DLD1 (cell line): Measurements from ENCODE around the gene NAB2.

Experiments used
- in situ Hi-C: cut with HindIII; loops from 2 replicates; pipeline ENCODE4 v1.10.0; 2017; ENCODE audit warnings: low sequenced_read_pairs

The NAB2 gene

DNA sequence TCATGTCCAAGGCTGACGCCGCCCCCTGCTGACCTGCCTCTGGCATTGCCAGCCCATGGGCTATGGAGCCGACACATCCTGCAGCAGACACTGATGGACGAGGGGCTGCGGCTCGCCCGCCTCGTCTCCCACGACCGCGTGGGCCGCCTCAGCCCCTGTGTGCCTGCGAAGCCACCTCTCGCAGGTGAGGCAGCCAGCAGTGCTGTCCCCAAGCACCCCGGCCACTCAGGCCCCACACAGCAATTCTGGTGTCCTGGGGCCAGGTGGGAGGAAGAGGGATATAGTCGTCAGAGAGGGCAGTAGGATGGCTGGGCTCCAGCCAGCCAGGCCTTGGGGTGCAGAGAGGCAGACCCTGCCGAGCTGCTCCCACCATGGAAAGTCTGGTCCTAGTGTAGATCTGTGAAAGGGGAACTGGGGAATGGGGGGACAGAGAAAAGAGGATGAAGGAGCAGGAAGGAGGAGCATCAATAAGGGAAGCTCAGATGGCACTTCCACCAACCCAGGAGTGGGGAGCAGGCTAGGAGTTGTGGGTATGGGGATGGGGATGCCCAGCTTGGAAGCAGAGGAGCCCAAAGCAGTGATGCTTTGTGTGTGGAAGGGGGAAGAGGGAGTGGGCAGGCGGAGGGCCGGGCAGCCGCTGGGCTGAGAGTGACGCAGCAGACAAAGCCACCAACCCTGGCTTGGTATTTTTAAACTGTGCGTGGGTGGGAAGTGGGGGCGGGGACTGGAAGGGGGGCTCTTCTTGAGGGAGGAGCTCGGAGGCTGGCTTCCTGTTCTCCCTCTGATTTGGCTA is 4.7 kb downstream of the NAB2 start:
- in situ Hi-C loops: no loop called here

DNA sequence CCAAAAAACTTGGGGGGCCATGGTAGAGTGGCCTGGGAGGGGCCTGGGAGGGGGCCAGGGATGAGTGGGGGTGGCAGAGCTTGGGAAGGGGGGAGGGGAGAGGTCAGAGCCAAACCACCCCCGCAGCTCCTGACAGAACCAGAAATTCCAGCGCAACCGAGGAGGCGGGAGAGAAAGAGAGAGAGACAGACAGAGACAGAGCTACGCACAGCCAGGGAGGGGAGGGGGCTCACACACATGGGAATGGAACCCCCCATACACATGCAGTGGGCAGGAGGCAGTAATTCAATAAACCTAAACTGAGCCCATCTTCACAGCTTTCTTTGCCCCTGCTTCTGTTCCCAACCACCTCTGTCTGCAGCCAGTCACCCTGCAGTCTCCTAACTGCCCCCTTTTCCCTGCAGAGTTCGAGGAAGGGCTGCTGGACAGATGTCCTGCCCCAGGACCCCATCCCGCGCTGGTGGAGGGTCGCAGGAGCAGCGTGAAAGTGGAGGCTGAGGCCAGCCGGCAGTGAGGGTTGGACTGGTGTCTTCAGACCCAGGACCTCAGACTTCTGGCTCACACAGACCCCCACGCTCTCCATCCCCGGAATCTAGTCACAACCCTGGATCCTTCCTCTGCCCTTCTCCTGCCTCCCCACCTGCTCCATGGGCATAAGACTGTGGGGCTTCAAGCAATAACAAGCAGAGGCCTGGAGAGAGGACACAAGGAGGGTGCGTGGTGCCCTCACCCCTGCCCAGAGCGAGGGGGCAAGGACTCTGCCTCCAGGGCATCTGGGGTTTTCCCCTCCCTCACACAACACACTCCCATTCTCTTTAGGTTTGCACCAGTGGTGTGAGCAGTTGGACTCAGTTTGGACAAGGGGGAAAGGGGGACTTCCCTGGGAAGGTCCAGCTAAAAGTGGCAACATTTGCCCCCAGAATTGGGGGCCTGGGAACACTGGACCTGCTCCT is 5.6 kb downstream of the NAB2 start:
- in situ Hi-C loops: no loop called here

DNA sequence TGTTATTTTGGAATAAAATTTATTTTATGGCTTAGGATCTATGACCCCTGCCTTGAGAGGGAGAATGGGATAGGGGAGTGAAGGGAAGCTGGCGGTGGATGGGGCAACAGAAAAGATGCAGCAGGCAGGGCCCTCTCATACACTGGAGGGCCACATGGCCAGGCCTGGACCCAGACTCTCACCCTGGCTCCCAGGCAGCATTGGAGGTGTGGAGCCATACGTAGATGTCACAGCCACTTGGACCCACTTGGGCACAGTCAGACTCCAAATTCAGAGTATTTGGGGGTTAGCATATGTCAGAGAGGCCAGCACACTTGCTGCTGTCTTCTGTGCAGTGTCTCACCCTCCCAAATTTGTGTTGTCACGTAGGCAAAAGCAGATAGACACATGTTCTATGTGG is 6.5 kb downstream of the NAB2 start:
- in situ Hi-C loops: no loop called here

DNA sequence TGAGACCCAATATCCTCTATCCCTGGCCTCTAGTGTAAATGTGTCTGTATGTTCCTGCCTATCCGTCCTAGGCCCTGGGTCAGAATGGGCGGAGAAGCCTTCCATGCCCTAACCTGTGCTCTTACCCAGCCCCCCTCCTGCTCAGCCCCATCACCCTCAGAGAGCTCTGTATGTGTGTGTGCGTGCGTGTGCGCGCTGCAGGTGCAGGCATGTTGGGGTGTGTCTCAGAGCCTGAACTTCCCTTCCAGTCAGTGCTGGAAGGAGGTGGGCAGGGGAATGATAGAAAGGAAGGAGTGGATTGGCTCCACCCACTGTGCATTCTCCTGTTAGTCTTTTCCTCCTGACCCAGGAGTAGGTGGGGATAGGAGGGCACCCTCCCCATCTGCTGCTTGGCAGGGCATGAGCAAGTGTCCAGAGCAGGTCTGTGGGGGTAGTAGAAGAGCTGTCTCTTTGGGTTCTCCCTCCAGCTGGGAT is 7.2 kb downstream of the NAB2 start:
- in situ Hi-C loops: no loop called here

DNA sequence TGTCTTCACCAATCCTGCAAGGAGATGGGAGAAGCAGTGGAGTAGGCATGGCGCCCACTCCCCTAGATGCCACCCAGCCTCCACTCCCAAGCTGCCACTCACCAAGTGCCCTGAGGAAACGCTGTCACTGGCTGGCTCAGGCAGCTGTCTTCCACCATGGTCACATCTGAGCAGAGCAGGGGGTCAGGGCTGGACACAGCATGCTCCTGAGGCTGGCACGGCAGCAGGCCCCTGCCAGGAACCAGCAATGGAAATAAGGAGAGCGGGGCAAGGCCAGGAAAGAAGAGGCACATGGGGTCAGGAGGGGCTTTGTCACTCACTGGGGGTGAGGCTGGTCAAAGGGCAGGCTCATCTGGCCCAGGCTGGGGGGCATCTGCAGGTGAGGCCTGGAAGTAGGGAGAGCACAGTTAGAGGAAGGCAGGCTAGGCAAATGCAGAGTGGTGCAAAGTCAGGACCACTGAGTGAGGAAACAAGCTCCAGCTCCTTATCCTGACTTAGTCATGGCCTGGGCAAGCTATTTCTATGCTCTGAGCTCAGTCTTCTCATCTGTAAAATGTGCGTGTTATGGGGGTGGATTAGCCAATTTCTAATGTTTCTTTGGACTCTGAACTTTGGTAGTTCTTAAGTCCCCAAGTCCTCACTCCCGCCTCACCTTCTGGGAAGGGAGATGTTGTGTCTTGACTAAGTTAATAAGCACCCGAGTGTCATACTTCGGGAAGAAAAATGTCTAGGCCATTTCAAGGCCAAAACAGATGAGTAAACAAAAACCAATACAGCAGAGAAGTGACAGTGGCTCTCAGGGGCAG is 8.0 kb downstream of the NAB2 start:
- in situ Hi-C loops: no loop called here

DNA sequence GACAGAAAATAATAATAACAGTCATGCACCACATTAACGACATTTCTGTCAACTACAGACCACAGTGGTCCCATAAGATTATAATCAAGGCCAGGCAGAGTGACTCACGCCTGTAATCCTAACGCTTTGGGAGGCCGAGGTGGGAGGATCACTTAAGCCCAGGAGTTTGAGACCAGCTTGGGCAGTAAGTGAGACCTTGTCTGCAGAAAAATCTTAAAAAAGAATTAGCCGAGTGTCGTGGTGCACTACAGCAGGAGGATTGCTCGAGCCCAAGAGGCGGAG is 8.6 kb downstream of the NAB2 start:
- in situ Hi-C loops: no loop called here

DNA sequence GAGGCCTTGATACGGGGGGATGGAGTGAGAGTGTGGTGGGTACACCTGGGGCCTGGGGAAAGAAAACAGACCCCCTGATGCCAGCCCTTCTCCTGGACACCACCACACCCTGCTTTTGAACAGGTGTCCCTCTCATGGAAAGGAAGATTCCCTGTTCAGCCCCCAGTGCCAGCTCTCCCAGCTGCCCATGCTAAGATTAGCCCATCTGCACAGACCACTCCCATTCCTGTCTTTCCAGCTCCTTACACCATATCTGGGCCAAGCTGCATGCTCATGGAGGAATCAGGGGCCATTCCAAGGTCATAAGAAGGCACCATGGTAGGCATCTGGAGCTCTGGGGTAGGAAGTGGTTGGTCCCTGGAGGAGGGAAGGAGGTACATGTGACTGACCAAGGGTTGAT is 9.6 kb downstream of the NAB2 start:
- in situ Hi-C loops: no loop called here

DNA sequence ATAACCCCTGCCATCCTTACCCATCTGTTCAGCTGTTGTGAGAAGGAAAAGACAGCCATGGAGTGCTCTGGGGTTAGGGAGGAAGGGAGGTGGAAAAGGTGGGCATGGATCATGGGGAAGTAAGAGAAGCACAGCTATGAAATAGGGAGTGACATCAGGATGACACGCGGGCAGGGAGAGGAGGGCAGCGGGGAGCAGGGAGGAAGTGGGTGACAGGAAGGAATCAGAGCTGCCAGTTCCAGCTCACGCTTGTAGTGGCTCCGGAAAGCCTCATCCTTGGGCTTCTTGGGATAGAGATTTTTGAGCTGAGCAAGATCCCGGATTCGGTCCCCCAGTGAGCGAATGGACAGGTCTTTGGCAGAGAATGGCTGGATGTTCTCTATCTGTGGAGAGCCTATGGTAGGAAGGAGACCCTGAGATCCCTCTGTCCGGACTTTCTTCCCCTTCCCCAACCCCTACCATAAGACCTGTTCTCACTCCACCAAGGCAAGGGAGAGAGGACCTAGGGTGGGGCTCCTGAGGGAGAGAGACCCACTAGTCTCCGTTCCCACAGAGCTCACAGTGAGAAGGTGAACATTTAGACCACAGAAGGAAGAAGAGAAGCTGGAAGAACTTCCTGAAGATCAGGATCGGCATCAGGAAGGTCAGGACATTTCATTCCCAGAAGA is 10.3 kb downstream of the NAB2 start:
- in situ Hi-C loops: no loop called here

DNA sequence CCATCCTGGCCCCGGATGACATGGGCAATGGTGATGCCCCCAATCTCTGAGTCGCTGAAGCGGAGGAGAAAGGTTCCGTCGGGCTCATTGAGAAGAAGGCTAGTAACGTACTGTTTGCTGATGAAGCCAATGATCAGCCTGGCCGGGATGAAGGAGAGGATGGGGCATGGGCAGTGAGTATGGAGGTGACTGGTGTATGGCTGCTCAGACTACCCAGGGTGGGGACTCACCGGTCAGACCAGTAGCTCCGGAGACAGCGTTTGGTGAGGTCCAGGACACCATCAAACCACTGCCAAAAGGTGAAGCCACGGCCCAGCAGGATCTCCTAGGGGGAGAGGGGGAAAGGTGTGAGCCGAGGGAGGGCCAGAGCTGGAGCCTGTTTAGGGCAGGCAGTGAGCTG is 10.9 kb downstream of the NAB2 start:
- in situ Hi-C loops: no loop called here

DNA sequence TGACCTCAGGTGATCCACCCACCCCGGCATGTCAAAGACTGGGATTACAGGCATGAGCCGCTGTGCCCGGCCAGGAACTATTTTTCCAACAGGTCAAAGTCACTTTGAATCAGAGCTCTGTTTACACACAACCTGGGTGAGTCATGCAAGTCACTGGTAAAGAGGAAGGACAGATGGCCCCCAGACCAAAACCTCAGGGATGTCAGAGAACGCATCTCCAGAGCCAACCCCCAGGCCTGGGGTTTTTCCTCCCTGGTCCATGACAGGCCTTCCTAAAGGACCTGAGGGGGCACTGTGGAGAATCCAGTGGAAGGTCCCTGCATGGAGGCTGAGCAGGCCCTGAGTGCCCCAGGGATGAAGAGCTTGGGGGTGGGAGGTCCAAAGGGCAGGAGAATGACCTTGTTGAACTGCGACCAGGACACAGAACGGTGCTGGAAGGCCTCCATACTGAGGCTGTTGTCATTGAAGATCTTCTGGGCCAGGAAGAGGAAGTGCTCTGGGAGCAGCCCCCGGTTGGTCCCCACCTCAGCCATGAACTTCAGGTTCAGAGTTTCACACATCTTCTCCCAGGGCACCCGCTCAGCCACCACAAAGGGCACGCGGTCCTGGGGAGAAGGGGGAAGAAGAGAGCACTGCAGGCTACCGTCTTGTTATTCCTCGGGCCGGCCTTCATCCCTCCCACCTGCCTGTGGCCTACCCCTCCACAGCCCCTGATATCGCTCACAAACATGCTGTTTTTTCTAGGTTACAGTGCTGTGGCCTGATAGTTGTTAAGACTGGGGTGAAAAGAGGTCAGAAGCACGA is 13.2 kb downstream of the NAB2 start:
- in situ Hi-C loops: no loop called here

DNA sequence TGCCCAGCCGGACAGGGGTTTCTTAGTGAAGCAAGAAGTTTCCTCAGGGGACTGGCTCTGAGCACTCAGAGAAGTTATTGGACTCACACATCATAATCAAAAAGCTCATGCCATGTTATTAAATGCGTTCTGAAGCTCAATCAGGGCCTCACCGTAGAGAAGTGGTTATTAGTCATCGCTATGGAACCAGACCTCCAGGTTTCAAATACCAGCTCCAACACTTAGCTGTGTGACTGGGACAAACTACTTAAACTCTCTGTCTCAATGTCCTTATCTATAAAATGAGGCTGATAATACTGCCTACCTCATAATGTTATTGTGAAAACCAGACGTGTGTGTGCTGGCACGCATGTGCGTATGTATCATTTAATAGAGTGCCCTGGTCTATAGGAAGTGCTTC is 14.9 kb downstream of the NAB2 start:
- in situ Hi-C loops: no loop called here

DNA sequence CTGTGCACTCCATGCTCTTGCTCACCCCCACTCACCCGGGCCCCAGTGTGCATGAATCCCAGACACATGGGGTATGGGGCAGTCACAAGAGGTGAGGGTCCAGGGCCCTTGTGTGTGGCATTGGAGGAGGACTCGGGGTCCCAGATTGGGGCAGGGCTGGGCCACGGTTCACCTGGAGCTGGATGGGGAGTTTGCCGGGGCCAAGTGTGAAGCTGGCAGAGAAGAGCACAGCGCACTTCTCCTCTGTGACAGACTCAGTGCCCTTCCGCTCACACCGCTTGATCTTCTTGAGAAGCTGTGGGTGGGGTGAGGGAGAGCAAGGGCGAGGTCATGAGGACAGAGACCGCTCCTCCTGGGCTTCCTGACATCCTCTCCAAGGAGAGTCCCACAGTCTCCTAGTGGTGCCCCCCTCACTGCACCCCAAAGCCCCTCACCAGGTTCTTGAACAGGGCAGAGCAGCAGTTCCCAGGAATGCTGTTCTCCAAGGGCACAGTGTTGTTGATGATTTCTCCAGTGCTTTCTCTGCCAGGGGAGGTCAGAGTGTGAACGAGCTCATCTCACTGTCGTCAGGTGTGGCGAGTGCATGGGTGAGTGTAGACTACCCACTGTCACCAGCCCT is 15.5 kb downstream of the NAB2 start:
- in situ Hi-C loops: no loop called here

DNA sequence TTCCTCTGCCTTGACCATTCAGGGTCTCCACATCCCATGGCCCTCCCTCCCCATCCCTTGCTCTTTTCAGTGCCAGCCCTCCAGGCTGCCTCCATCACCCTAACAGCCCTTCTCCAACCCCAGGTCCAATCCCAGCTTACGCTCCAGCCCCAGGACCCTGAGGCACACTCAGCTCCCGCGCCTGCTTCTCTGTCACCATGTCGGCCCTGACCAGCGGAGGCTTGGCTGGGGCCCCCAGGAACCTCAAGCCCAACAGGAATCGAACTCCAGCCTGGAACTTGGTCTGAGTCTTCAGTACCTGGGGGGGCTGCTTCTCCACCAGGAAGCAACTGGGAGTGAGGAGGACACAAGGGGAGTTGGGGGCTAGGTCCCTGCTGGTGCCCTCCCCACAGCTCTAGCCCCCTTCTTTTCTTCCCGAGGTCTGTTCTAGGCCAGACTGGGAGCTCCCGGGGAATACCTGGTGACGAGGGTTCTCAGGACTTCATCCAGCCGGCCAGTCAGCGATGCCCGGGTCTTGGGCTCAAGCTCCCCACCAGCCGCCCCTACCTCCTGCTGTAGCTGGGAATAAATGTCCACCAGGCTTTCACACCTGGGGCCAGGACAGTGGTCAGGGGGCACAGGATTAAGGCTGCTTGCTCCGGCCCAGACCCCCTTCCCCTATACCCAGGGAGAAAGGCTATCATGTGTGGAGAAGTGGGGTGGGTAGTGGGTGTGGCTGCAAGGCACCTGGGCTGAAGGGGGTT is 16.3 kb downstream of the NAB2 start:
- in situ Hi-C loops: no loop called here

DNA sequence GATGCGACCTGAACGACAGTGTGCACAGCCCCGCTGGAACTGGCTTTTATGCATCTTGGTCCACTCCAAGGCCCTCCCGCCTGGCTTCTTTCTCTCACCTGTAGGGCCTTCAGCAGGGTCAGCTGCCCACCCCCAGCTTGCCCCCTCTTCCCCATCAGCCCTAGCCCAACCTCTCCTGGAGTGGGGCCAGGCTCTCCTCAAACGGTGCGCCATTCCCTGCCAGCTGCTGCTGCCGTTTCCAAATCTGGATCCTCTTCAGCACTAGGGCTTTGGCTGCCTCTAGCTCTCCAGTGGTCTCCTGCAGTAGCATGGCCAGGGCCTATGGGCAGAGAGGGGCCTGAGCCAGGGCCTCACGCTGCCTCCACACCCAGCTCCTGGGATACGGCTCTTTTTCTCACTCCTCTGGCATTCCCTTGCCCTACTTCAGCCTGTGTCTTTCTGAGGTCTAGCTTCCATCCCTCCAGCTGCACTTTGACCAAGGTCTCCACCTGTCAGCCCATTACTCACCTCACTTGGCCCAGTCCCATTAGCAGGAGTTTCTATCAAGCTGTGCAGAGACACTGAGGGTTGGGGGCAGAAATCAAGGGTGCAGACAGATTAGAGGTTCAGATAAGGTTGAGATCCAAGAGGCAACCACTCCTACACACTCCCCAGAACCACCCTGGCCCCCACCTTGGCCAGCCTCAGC is 17.3 kb downstream of the NAB2 start:
- in situ Hi-C loops: no loop called here

DNA sequence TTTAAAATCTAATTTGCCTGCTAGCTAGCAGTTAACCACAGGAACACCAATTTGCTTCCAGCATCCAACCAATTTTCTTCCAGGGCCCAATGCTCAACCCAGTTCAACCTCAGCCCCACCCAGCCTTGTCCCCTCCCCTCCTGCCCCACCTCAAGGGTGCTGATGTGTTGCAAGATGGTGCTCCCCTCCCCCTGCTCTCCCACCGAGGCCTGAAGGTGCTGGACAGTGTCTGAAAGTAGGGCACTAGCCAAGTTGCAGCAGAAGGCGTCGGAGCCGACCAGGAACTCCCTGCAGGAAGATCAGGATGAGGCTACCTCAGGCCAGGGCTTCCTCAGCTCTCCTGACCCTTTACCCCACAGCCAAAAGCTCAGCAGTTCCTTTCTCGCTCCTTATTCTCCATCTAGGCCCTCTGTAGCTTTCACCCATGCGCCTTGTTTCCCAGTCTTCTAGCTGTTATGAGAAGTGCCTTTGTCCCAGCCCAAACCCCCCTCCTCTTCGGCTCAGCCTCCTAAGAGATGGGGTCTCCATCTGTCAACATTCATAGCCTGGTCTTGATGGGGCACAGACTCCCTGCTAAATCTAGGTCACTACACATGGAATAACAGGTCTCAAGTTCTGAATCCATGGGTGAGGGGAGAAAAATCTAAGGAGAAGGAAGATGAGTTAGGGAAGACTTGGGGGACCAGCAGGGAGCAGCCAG is 18.7 kb downstream of the NAB2 start:
- in situ Hi-C loops: no loop called here

DNA sequence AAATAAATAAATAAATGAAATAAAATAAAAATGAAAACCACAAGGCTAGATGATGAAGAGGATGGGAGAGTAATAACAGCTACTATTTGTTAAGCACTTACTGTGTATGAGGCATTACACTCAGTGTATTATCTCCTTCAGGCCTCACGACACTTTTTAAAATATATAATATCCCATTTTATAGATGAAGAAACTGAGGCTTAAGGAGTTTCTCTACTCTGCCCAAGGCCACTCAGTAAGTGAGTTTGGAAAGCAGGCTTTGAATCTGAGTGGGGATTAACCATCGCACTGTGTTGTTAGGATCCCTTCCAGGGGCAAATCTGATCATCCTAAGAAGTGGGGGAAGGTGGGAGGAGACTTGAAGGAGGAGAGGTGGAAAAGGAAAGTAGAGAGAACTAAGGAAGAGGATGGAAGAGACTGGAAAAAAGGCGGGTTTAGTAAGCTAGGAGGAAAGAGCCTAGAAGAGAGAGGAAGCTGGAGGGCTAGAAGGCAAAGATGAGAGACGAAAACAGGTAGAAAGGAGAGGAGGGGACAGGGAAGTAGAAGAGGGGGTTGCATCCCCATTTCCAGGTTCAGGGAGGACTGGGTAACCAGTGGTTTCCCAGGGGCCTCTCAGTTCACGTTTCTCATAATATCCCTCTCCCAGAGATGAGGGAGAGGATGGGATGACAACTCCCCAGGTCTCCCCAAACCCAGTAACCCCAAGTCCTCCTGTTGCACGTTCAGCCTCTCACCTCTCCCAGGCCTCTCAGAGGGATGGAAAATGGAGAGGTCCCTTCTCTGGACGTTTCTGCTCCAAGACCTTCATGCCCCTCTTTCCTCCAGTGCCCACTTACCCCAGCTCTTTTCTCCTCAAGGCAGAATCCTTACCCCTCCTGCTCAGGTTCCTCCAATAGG is 20.5 kb downstream of the NAB2 start:
- in situ Hi-C loops: no loop called here
